Prostate gland (tissue), 2 donors: ENCODE results near the gene TUBB3.
"Not testable (repeated sequence)": the region's sequence is repeated elsewhere in the genome, so short reads cannot be mapped to it uniquely, and the experiment has no call there.

Experiments used
- CTCF ChIP-seq, 4 experiments: fragments of 200-600 bp in 2 of 4; fragments of 450-650 bp in 2 of 4; sonication (generic) in 2 of 4; IDR thresholded peaks; 1 replicate in 3 of 4; 2 replicates in 1 of 4; pipeline ENCODE4 v1.5.1; 2016 to 2019; ENCODE audit warnings: antibody characterized with exemption in 4 of 4, mild to moderate bottlenecking in 2 of 4, moderate library complexity in 2 of 4
- POLR2A ChIP-seq: fragments of 450-650 bp; IDR thresholded peaks from one replicate; pipeline ENCODE4 v1.6.1; 2016; ENCODE audit warnings: antibody characterized with exemption, mild to moderate bottlenecking
- POLR2AphosphoS5 ChIP-seq: sonication (generic); formaldehyde crosslinking; IDR thresholded peaks from one replicate; pipeline ENCODE4 v1.6.1; 2017; ENCODE audit warnings: antibody characterized with exemption

- not testable (repeated sequence) for TF ChIP-seq CTCF (IDR thresholded peaks at IDR 0.05); POLR2AphosphoS5; POLR2A
Observed at GRCh38 chr16:89935620-89936019, 12.5 kb downstream of the TUBB3 start.
